ENCODE data around the gene PLEKHN1. TPM values are rescaled to one million over a fixed set of nuclear protein-coding genes. Genes with fewer than 3 reads are reported as not detected.

PLEKHN1 gene
- total RNA-seq, 1 experiment from 2014 or later = 1.2 TPM

- no peak for DNase-seq (ENCODE audit: low spot score)
These were observed 3.6 kb upstream of the PLEKHN1 start for GRCh38 chr1:962381-963300.

DNA sequence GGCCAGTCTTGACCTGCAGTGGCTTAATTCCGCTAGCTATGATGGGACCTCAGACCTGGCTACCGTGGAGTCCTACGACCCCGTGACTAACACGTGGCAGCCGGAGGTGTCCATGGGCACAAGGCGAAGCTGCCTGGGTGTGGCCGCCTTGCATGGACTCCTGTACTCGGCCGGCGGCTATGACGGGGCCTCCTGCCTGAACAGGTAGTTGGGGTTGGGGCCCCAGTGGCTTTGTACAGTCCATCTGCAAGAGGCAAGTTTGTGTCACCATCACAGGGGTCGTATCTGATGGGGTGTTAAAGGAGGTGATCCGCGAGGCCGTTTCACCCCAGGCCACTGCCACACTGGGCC lies 3.0 kb upstream of the PLEKHN1 start:
- DNase-seq (ENCODE audit: low spot score) = no peak

DNA sequence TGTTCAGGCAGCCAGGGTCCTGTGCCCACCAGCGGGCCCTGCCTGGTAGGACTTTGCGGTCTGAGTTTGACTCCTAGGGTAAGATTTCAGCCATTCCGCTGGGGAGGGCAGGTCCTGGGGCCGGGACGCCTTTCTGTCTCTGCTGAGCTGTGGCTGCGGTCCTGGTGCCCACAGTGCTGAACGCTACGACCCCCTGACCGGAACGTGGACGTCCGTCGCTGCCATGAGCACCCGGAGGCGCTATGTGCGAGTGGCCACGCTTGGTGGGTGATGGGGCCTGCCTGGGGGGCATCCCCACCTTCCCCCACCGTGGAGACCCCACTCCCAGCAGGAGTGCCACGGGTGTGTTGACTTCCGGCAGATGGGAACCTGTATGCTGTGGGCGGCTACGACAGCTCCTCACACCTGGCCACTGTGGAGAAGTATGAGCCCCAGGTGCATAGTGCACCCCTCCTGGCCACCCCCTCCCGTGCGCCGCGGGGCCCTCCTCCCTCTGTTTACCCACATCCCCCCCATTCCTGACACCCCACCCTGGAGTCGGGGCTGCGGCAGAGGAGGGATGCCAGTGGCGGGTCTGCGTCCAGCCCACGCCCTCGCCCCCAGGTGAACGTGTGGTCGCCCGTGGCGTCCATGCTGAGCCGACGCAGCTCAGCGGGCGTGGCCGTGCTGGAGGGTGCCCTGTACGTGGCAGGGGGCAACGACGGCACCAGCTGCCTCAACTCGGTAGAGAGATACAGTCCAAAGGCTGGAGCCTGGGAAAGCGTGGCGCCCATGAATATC lies 2.3 kb upstream of the PLEKHN1 start:
- no peak for DNase-seq (ENCODE audit: low spot score)

DNA sequence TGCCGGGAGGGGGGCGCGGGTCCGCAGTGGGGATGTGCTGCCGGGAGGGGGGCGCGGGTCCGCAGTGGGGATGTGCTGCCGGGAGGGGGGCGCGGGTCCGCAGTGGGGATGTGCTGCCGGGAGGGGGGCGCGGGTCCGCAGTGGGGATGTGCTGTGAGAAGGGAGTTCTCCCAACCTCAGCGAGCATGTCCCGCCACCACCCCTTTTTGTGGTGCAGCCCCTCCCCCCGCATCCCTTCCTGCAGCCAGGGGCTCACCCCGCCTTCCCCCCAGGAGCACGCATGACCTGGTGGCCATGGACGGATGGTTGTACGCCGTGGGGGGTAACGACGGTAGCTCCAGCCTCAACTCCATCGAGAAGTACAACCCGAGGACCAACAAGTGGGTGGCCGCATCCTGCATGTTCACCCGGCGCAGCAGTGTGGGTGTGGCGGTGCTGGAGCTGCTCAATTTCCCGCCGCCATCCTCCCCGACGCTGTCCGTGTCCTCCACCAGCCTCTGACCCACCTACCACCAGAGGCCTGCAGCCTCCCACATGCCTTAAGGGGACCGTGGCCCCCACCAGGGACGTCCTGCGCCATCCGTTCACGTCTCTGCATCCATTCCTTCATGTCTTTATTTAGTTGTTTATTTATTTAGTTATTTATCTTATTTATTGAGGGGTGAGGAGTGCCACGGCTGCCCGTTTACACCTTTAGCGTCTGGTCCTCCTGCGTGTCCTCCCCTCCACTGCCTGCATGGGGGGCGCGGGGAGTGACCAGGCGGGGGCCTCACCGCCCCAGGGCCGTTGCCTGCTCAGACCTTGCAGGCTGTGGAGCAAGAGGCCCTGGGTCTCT lies 1.4 kb upstream of the PLEKHN1 start:
- DNase-seq (ENCODE audit: low spot score) = no peak

GRCh38 chr1:965526-966134 lies 652 bp upstream of the PLEKHN1 start:
- no peak for DNase-seq (ENCODE audit: low spot score)

GRCh38 chr1:966704-967300 lies 520 bp downstream of the PLEKHN1 start:
- peak; percentile 80 for DNase-seq (ENCODE audit: low spot score)

DNA sequence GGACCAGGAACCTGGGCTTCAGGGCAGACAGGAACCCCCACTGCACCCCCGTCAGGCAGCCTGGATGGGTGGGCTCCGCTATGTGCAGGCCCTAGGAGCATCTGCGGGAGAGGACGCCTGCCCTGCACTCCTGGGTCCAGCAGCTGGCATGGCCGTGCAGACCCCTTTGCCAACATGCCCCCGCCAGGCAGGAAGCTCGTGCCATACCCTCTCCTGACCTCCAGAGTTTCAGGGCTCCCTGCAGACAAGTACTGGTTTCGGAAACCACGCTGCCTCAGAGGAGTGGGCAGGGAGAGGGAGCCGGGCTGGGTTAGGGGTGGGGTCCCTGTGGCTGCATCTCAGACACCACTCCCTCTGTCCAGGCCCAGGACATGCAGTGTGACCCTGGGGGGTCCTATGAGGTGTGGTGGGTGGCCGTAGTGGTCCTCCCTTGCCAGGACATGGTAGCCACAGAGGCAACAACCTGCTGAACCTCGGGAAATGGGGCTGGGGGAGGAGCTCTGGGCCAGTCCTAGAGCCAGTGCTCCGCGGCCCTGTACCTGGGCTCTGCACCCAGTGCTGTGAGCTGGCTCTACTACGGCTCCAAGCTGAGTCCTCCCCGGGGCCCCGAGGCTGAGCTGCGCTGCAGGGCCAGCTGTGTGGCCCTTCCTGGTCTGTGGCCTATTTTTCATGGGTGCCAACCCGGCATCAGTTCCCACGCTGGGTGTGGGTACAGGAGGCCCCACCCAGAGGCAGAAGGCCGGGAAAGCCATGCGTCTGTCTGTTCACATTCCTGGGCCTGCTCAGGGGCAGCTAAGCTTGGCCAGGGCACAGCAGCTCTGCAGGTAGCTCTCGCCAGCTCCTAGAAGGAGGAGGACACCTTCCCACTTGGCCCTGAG lies 1.4 kb downstream of the PLEKHN1 start:
- DNase-seq (ENCODE audit: low spot score) = no peak

DNA sequence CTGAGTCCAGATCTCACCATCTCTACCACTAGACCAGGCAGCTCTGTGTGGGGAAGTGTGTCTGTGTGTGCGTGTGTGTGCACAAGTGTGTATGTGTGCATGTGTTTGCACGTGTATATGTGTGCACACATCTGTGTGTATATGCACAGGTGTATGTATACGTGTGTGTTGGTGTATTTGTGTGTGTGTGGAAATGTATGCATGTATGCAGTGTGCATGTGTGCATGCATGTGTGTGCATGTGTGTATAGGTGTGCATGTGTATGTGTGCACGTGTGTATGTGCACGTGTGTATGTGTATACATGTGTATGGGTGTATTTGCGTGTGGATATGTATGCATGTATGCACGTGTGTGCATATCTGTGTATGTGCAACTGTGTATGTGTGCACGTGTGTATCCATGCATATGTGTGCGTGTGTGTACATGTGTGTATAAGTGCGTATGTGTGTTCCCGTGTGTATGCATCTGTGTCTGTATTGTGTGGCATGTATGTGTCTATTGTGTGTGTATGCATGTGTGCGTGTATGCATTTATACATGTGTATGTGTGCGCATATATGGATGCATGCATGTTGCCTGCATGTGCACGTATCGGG lies 3.1 kb downstream of the PLEKHN1 start:
- no peak for DNase-seq (ENCODE audit: low spot score)

- no peak for DNase-seq (ENCODE audit: low spot score)
These were observed 4.1 kb downstream of the PLEKHN1 start for GRCh38 chr1:970242-970972.

GRCh38 chr1:970973-971730 lies 4.9 kb downstream of the PLEKHN1 start:
- no peak for DNase-seq (ENCODE audit: low spot score)

GRCh38 chr1:971751-972506 lies 5.6 kb downstream of the PLEKHN1 start:
- no peak for DNase-seq (ENCODE audit: low spot score)

GRCh38 chr1:972726-973458 lies 6.6 kb downstream of the PLEKHN1 start:
- no peak for DNase-seq (ENCODE audit: low spot score)

DNA sequence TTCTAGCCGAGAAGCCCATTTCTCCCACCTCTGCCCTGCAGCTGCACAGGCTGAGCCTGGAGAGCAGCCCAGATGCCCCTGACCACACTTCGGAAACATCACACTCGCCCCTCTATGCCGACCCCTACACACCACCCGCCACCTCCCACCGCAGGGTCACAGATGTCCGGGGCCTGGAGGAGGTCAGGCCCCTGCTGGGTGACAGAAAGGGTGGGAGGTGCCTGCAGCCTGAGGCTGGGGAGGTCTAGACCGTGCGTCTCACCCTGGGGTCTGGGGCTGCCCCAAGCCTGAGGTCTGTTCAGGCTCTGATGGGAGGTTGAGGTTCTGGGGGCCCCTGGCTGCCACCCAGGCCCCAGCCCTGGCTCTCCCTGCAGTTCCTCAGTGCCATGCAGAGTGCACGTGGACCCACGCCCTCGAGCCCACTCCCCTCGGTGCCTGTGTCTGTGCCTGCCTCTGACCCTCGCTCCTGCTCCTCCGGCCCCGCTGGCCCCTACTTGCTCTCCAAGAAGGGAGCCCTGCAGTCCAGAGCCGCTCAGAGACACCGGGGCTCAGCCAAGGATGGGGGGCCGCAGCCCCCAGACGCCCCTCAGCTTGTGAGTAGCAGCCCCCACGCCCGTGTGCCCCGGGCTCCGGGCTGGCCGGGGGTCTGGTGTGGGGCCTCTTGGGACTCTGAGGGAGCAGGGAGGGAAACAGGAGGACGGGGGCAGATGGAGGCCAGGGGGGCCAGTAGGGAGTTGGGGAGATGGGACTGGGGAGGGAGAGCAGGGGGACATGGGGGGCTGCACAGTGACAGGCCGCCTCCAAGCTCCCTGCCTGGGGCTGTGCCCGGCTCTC lies 7.4 kb downstream of the PLEKHN1 start:
- DNase-seq (ENCODE audit: low spot score) = no peak

DNA sequence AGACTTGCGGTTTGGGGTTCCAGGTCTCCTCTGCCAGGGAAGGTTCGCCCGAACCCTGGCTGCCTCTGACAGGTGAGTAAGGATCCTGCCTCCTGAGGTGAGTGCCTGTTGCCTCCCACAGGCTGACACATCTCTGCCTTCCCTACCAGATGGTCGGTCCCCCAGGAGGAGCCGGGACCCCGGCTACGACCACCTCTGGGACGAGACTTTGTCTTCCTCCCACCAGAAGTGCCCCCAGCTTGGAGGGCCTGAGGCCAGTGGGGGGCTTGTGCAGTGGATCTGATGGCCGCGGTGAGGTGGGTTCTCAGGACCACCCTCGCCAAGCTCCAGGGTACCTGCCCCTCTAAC lies 8.0 kb downstream of the PLEKHN1 start:
- no peak for DNase-seq (ENCODE audit: low spot score)

- DNase-seq (ENCODE audit: low spot score) = no peak
These were observed 8.5 kb downstream of the PLEKHN1 start for GRCh38 chr1:974687-975328.

- DNase-seq (ENCODE audit: low spot score) = no peak
These were observed 9.1 kb downstream of the PLEKHN1 start for GRCh38 chr1:975365-975764.
